ENCODE data around the gene SPAG4.
A peak's percentile ranks its signal among the peaks of the same experiment; 100 is the strongest.

The SPAG4 gene

DNA sequence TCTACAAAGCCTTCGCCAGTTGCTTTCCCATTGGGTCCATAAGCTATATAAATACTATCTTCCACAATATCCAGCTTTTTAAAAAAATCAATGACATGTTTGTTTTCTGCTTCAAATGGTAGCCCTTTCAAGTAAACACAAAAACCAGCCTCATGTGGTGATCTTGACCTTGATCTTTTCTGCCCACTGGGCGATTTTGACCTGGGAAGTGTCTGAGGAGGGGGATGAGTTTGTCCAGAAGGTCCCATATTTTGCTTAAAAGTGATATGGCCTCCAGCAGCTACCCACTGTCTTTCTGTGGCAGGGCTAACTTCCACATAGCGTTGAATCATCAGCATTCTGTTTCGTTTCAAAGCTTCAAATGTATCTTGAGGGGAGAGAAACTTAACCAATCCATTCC is 38.3 kb downstream of the SPAG4 start:
- DNase-seq (ENCODE audit: low read depth in 4 of 4, low spot score in 1 of 4): no peak

DNA sequence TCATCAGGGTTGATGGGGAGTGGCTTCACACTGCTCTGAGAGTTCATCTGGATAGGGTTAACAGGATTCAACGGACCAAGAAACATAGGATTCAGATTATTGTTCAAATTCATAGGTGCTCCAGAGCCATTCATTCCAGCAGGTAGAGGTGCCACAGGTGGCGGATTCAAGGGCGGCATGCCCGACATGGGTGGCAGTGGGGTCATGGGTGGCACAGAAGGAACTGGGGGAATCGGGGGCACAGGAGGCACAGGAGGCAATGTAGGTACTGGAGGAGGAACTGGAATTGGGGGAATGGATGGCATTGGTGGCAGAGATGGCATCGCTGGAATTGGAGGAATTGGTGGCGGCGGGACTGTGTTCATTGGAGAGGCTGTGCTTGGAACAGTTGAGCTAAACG is 38.8 kb downstream of the SPAG4 start:
- DNase-seq (ENCODE audit: low read depth in 4 of 4, low spot score in 1 of 4): no peak

DNA sequence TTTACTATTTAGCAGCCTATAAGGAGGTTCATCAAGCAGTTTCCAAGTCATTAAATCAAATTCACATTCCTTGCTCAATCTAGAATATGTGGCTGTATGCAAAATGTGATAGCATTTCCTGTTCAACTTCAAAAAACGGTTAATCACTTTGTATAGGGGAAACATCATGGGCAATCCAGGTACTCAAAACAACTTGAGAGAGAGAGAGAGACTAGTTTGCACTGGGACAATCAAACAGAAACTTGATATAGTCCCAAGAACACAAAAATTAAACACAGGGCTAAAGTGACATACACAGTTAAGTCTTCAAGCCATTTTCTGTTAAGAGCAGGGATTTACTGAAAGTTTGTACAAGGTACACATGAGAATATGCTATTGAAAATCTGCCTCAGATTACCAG is 41.6 kb downstream of the SPAG4 start:
- DNase-seq (ENCODE audit: low read depth in 4 of 4, low spot score in 1 of 4): no peak

DNA sequence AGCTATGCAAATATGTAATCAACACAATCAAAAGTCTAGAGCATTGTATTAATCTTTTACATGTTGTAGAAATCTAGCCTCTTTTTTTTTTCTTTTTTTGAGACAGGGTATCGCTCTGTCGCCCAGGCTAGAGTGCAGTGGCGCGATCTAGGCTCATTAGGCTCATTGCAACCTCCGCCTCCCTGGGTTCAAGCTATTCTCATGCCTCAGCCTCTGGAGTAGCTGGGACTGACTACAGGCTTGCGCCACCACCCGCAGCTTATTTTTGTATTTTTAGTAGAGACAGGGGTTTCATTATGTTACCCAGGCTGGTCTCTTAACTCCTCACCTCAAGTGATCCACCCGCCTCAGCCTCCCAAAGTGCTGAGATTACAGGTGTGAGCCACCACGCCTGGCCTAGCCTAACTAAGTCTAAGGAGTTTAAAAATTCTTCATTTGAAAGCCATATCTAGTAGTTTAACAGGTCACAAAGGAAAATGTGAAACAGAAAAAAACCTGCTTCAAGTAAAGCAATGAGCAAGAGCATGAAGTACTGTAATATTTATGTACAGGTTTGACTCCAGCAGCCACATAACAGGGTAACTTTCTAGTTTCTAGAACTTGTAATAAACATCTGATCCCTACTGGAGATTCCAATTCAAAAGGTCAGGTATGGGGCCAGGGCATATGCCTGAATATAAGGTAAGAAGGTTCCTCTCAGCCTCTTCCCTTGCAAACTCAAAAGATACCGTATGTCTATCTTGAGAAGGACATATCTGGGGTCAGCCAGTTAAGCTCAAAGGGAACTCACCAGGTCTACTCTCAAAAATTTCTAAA is 44.7 kb downstream of the SPAG4 start:
- DNase-seq (ENCODE audit: low read depth in 4 of 4, low spot score in 1 of 4): peak in 1 of 4 experiments; percentile 21

DNA sequence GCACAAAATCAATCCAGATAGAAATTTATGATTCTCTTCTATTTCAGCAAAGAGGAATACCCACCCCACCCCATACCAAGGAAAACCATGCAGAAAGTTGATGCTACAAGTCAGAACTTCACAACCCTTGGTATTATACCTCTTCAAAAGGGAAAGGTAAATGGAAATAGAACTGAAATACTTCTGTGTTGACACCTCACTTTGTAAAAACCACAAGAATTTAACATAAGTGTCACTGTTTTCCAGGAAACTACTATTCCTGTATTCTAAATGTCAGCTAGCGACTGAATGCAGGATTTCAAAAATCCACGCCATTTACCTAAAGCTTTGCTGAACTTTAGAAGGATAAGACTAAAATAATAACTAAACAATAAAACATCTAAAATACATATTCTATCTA is 45.4 kb downstream of the SPAG4 start:
- DNase-seq (ENCODE audit: low read depth in 4 of 4, low spot score in 1 of 4): no peak

DNA sequence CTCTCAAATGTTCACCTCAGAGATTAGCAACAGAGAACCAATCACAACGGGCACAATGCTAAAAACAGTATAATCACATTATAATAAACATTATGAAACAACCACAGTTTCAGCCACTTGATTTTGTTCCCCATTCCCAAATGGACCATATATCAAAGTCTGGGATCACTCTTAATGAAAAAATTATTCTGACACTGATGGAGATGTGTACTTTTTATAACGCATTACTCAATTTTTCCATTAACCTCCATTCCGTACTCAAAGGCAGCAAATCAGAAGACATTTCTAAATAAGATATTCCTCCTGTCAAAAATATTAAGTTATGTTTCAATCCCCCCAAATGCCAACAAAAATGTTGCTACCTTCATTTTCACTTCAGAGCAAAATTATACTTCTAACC is 46.3 kb downstream of the SPAG4 start:
- no peak for DNase-seq (ENCODE audit: low read depth in 4 of 4, low spot score in 1 of 4)

DNA sequence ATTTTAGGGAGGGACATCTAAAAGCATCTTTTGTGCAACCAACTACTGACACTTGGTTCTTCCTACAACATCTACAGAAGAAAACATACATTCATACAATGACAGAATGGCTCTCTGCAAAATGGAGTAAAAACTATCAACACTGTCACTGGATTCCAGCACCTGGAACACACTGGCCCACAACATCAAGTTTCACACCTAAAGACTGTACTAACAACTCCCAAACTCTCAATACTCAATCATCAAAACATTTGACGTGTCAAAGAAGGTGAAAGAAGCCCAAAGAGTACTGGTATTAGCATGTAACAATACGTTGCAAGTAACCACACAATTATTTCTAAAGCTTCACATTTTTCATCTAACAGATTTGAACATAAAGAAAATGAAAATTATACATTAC is 46.9 kb downstream of the SPAG4 start:
- DNase-seq (ENCODE audit: low read depth in 4 of 4, low spot score in 1 of 4): no peak

DNA sequence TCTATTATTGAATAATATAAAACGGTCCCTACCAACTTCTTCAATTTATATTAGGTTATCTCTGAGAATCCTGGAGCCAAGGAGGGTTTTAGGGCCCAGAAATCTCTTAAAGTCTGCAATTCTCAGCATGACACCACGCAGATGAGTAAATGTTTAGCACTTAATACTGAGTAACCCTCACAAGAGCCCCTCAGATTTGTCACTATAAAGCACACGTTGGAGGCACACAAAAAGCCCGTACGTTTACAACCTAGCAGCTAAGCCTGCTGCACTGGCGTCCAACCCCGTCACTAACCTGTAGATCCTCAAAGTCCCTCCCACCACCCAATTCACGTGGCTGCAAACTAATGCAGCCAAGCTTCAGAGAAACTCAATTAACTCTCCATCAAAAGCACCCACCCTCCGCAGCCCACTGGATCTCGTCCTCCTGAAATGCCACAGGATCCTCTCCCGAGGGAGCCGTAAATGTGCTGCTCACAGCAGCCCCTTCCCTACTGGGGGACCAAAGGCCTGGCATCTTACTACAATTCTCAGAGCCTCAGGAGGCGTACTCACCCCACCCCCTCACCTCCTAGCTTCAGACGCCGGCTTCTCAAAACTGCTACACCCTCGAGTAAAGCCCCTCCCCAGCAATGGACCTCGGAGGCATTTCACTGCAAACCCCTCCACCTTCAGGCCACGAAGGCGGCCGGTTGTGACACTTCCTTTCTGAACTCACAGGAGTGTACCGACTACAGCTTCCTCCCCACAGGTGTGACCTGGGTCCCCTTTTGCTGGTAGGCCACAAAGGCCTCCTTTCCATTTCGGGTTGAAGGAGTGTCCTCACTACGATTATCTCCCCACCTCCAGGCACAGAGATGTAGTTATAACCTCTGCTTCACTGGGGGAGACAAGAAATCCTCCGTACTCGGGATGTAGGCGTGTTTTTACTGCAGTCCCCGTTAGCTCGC is 48.2 kb downstream of the SPAG4 start:
- DNase-seq (ENCODE audit: low read depth in 4 of 4, low spot score in 1 of 4): peak; percentile 23 to 34 (median 28)

DNA sequence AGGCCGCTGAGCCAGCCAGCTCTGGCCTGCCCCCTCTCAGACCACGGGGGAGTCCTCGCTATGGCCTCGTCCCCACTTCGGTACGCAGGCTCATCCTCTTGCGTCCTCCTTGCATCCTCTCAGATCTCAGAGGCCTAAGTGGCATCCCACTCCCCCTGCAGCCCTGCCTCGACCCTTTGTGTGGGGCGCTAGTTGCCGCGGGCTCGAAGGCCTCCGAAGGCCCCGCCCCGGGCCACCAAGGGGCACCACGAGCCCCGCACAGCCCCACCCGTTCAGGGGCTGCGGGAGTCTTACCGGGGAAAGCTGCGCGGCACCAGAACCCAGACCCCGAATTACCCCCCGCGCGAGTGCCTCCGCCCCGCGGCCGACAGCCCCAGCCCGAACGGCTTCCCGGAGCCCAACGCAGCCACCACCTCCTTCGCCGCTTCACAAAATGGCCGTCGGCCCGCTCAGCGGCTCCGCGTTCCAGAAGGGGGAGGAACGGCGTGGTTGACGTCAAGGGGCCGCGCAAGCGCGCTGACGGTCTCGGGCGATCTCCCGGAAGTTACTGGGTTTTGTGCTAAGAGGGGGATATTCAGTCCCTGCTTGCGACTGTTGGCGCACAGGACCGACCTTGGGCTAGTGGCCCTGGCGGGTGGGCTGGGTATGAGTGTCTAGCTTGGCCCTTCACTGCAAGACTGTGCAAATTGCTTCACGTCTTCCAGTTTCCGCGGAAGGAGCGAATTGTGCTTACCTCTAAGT is 49.0 kb downstream of the SPAG4 start, which contains the start of the genes CPNE1 and RBM12:
Gene CPNE1 (minus strand): TSS at position 435 of the 741 bp plus-strand sequence. CDS start 31,977 bp downstream, outside the sequence.
Gene RBM12 (minus strand): TSS at position 435 of the 741 bp plus-strand sequence. CDS start 9,578 bp downstream, outside the sequence.
- DNase-seq (ENCODE audit: low read depth in 4 of 4, low spot score in 1 of 4): peak; percentile 77 to 90 (median 81)

DNA sequence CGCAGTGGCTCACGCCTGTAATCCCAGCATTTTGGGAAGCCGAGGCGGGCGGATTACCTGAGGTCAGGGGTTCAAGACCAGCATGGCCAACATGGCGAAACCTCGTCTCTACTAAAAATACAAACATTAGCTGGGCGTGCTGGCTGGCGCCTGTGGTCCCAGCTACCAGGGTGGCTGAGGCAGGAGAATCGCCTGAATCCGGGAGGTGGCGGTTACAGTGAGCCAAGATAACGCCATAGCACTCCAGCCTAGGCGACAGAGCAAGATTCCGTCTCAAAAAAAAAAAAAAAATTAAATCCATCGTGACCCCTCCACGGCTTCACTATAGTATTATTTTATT is 50.3 kb downstream of the SPAG4 start:
- DNase-seq (ENCODE audit: low read depth in 4 of 4, low spot score in 1 of 4): no peak

DNA sequence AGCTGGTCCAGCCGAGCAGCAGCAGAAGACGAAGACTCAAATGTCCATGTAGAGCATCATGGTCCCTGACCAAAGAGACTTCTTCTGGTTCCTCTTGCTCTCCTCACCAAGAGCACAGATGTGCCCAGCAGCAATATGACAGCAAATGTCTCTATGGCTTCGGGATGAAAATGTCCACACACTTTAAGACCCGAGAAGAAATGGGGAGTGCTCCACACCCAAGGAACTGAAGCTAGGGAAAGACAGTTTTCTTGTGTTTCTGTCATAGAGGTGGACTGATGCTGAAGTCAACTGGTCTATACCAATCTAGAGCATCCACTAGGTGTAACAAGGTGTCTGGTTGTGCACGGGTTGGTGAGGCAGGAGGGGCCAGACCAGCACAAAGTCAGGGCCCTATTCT is 53.6 kb downstream of the SPAG4 start:
- no peak for DNase-seq (ENCODE audit: low read depth in 4 of 4, low spot score in 1 of 4)

DNA sequence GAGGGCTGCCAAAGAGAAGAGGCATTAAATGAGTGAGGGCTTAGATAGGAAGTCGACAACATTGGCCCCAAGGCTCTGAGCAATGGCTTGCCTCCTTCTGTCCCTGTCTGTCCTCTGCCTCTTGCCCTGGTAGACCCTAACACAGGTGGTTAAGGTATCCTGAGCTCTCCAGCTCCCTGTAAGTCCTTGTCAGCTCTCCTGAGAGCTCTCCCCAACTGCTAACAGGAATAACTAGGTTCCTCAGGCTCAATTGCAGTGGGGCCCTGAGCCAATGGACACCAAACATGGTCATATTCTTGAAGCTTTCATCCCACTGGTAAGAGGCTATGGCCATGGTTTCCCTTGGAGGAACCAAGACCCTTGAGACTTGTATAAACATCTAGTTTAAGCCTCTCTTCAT is 54.1 kb downstream of the SPAG4 start:
- no peak for DNase-seq (ENCODE audit: low read depth in 4 of 4, low spot score in 1 of 4)
